Adrenal gland (tissue), 12 donors: ENCODE results near the gene MCTP1. TPM values are rescaled to one million over a fixed set of nuclear protein-coding genes. Genes with fewer than 3 reads are reported as not detected.

Source experiments
- DNase-seq, 7 donors: peaks; one replicate each; pipeline ENCODE4 v3.0.0-alpha.2; 2019 to 2020
- H3K27ac ChIP-seq, 5 donors: fragments of 200-600 bp; sonication (generic) in 4 of 5; 1 replicate in 3 of 5; 2 replicates in 2 of 5; pipeline versions ENCODE4 v1.5.1 to v1.8.0; 2016 to 2020; ENCODE audit warnings: mild to moderate bottlenecking in 1 of 5
- H3K27me3 ChIP-seq: fragments of 200-600 bp; 2 replicates; pipeline ENCODE4 v1.8.0; 2021
- H3K36me3 ChIP-seq, 2 donors: fragments of 200-600 bp; replicated peaks in 1 of 2; 1 replicate in 1 of 2; 2 replicates in 1 of 2; pipeline versions ENCODE4 v1.5.1 to v1.8.0; 2018 to 2022
- H3K4me1 ChIP-seq, 2 donors: fragments of 200-600 bp; replicated peaks in 1 of 2; 1 replicate in 1 of 2; 2 replicates in 1 of 2; pipeline versions ENCODE4 v1.5.1 to v1.8.0; 2018 to 2021
- H3K4me3 ChIP-seq, 4 donors: fragments of 200-600 bp; sonication (generic) in 3 of 4; one replicate each; pipeline ENCODE4 v1.5.1; 2016 to 2018
- H3K9me3 ChIP-seq, 3 donors: fragments of 200-600 bp; sonication (generic) in 1 of 3; replicated peaks in 1 of 3; 1 replicate in 2 of 3; 2 replicates in 1 of 3; pipeline versions ENCODE4 v1.5.1 to v1.8.0; 2016 to 2021
- POLR2A ChIP-seq, 2 donors: fragments of 450-650 bp; IDR thresholded peaks; one replicate each; pipeline ENCODE4 v1.6.1; 2017; ENCODE audit warnings: antibody characterized with exemption in 2 of 2, mild to moderate bottlenecking in 2 of 2, moderate library complexity in 1 of 2
- WGBS, 4 donors: extraction: QIAGEN DNeasy Blood & Tissue Kit in 2 of 4; methylation state at CpG; one replicate each; pipeline versions ENCODE4 v1.1.5 to v1.1.7; 2013 to 2017; 5-methylcytosine and 5-hydroxymethylcytosine counted together
- intact Hi-C, 2 donors: fragments of 100-400 bp; cut with DNase I; formaldehyde crosslinking; loops; one replicate each; pipeline versions ENCODE4 v1.14.1 to v1.15.0; 2022 to 2023
- polyA plus RNA-seq, 3 donors: library from polyadenylated mRNA; stranded (reverse); fragments of 200-250 nt in 2 of 3; fragments of 350-450 nt in 1 of 3; fragmentation: Illumina TruSeq in 1 of 3; extraction: RNeasy Lipid Tissue Mini Kit (QIAGEN cat#74804) in 1 of 3; gene quantifications; one replicate each; pipeline ENCODE4 v1.2.3, GENCODE V29; 2013 to 2014
- total RNA-seq, 9 donors: library from RNA; depleted of rRNA in 4 of 9; stranded (reverse); fragments of >200 nt in 4 of 9; fragments of 120-200 nt in 1 of 9; fragmentation: NEBNext Ultra II Directional in 1 of 9; extraction: Animal tissue kit (Norgen Biotek cat#: 25700) in 1 of 9; gene quantifications; one replicate each; pipeline versions ENCODE4 v1.1.0 to v1.2.4, GENCODE V29; 2013 to 2023
- TF ChIP-seq, protein P1 (sequence below), 6 experiments: fragments of 450-650 bp in 4 of 6; fragments of 200-600 bp in 2 of 6; sonication (generic) in 1 of 6; IDR thresholded peaks; 1 replicate in 5 of 6; 2 replicates in 1 of 6; pipeline versions ENCODE4 v1.5.1 to v1.8.0; 2016 to 2021; ENCODE audit warnings: antibody characterized with exemption in 6 of 6, mild to moderate bottlenecking in 2 of 6, moderate library complexity in 1 of 6
- donor health status: healthy with polysubstance abuse.
- donor health status: Bipolar disorder and iron deficiency.
- donor health status: DM: yes; HTN: yes; CAD: no.
- donor health status: DM: no; HTN: no; CAD: no.
- donor health status: DM: no; HTN: no; CAD: no.
- donor health status: DM: yes; HTN: yes; CAD: no.

The MCTP1 gene
- total and polyA plus RNA-seq, 12 donors = 1.2 to 20.1 (median 5.1) TPM

- Histone ChIP-seq H3K9me3 (no peaks in the 10 kb centered on the region), H3K27me3 (no peaks in the 10 kb centered on the region), H3K4me1 (no peaks in the 10 kb centered on the region), H3K4me3 (no peak overlapping the region), H3K36me3 (no peaks in the 10 kb centered on the region), H3K27ac (no peak overlapping the region)
- 86 to 97% (median 90%) methylated on average over 1 of the region's 1 CpG for WGBS, 4 donors
- intact Hi-C loops = loop anchor here in 1 of 2 donors (10.0 kb wide), 1 partner anchor 278 kb away; no protein-coding TSS in a partner anchor
- DNase-seq = no peak
- no peak for TF ChIP-seq POLR2A (IDR thresholded peaks at IDR 0.05)
- TF ChIP-seq, protein P1, sequence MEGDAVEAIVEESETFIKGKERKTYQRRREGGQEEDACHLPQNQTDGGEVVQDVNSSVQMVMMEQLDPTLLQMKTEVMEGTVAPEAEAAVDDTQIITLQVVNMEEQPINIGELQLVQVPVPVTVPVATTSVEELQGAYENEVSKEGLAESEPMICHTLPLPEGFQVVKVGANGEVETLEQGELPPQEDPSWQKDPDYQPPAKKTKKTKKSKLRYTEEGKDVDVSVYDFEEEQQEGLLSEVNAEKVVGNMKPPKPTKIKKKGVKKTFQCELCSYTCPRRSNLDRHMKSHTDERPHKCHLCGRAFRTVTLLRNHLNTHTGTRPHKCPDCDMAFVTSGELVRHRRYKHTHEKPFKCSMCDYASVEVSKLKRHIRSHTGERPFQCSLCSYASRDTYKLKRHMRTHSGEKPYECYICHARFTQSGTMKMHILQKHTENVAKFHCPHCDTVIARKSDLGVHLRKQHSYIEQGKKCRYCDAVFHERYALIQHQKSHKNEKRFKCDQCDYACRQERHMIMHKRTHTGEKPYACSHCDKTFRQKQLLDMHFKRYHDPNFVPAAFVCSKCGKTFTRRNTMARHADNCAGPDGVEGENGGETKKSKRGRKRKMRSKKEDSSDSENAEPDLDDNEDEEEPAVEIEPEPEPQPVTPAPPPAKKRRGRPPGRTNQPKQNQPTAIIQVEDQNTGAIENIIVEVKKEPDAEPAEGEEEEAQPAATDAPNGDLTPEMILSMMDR (IDR thresholded peaks at IDR 0.05) = no peak
Measured at GRCh38 chr5:94976853-94977252, 308.0 kb downstream of the MCTP1 start.

DNA sequence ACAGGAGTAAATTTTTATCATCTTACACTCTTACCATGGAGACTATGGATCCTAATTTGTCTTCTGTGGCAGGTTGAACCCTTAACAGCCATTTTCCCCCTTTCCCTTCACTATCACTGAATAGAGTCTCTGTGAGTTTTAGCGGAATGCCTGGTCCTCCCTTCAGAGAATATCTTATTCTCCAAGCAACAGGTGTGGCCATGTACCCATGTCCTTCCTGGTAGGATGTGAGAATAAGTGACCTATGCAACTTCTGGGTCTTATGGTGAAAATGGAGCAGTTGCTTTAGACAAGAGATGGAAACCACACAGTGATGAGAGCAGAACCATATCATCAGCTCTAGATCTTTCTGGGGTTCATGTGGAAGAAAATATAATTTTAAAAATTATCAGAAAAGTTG, 312.6 kb downstream of the MCTP1 start:
- no peak for DNase-seq
- WGBS, 4 donors = 79 to 90% (median 86%) methylated on average over 1 of the region's 1 CpG
- no peaks in the 10 kb centered on the region for H3K9me3 ChIP-seq
- no peaks in the 10 kb centered on the region for H3K4me1 ChIP-seq
- no peak overlapping the region for H3K4me3 ChIP-seq
- H3K36me3 ChIP-seq = no peaks in the 10 kb centered on the region
- TF ChIP-seq POLR2A (IDR thresholded peaks at IDR 0.05) = no peak
- TF ChIP-seq, protein P1 (IDR thresholded peaks at IDR 0.05) = no peak
- intact Hi-C loops = loop anchor here in 1 of 2 donors (10.0 kb wide), 1 partner anchor 283 kb away; no protein-coding TSS in a partner anchor
- no peaks in the 10 kb centered on the region for H3K27me3 ChIP-seq
- H3K27ac ChIP-seq = no peak overlapping the region

- Histone ChIP-seq H3K36me3 (no peaks in the 10 kb centered on the region), H3K27ac (no peak overlapping the region), H3K9me3 (no peaks in the 10 kb centered on the region), H3K4me1 (no peaks in the 10 kb centered on the region), H3K27me3 (no peaks in the 10 kb centered on the region), H3K4me3 (no peak overlapping the region)
- WGBS, 4 donors = 40 to 62% (median 53%) methylated on average over 3 of the region's 3 CpGs
- no peak for TF ChIP-seq POLR2A (IDR thresholded peaks at IDR 0.05)
- TF ChIP-seq, protein P1 (IDR thresholded peaks at IDR 0.05) = no peak
- DNase-seq = no peak
- intact Hi-C loops = no loop called here
Measured at GRCh38 chr5:94969174-94969573, 315.7 kb downstream of the MCTP1 start.

DNA sequence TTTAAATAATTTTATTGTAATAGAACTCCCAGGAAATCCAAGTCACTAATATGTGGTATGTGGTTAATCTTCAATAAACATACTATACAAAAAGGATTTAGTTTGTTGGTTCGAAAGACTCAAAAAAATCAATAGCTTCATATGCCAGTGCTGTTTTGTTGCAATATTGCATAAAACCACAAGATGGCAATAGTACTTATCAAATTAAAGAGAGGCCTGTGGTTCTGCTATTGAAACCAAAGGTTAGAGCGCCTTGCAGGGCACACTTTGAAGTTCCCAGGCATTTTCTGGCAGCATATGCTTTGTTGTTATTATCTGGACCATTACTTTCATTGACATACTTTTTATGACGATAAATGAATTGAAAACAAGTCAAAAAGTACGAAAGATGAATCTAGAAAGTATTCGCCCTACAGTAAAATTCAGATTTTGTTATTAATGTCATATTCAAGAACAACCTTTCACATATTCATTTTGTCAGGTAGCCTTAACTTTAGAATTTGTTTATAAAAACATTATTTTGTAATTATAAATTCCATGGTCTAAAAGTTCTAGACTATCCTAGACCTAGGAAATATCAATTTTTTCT, 316.3 kb downstream of the MCTP1 start:
- DNase-seq = peak in 5 of 7 donors; percentile 20 to 40 (median 21)
- Histone ChIP-seq H3K27ac (no peak overlapping the region), H3K4me1 (no peaks in the 10 kb centered on the region), H3K9me3 (no peaks in the 10 kb centered on the region), H3K4me3 (no peak overlapping the region), H3K36me3 (no peaks in the 10 kb centered on the region), H3K27me3 (no peaks in the 10 kb centered on the region)
- intact Hi-C loops = no loop called here
- TF ChIP-seq, protein P1 (IDR thresholded peaks at IDR 0.05) = peak; percentile 31 to 74 (median 64)
- TF ChIP-seq POLR2A (IDR thresholded peaks at IDR 0.05) = no peak
- WGBS, 4 donors = 37 to 43% (median 38%) methylated on average over 5 of the region's 5 CpGs
